ENCODE data around the gene GRB7.
"Not testable (repeated sequence)": the region's sequence is repeated elsewhere in the genome, so short reads cannot be mapped to it uniquely, and the experiment has no call there.

Gene GRB7

DNA sequence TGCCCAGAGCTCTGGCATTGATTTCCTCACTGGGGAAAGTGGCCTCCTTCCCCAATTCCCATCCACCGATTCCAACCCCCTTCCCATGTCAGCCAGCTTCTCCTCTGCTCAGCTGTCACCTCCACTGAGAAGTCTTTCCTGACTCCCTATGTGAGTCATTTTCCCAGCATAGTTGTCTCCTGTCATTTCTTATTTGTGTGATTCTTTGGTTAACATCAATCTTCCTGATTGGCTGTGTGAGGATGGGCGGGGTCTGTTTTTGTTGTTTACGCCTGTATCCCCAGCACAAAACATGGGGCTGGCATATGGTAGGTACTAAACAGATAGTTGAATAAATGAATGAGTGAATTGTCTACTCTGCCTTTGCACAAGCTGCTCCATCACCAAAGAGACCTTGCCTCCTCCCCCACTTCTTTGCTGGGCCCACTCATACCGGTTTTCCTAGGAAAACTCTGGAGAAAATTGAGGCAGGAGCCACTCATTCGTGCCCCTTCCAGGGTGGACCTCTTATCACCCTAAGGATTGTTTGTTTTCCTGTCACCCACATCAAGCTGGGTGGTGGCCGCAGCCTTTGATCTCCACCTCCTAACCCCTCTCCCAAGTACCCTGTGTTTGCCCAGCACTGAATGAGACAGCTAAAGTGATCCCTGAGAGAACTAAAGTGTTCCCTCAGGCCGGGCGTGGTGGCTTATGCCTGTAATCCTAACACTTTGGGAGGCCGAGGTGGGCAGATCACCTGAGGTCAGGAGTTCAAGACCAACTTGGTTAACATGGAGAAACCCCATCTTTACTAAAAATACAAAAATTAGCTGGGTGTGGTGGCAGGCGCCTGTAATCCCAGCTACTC lies 1.2 kb upstream of the GRB7 start:
- no peak for DNase-seq (ENCODE audit: low spot score)

DNA sequence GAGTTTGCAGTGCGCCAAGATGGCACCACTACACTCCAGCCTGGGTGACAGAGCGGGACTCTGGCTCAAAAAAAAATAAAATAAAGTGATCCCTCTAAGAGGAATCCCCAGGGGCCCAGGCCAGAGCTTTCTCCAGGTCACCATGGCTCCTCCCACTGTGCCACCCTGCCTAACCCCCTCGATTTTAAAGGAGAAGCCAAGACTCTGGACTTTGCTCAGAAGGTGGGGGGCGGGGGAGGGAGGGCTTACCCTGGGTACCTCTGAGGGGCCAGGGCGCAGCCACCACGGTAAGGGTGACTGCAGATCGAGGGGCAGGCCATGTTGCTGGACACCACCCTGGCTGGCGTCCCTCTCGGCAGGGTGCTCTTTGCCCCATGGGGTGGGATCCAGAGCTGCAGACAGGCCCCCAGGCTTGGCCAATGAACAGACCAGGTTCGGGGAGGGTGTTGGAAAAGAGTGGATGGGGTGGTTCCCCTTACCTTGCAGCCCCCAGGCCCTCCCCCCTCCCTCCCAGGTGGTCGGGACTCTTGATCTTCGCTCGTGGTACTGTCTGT lies 455 bp upstream of the GRB7 start:
- no peak for DNase-seq (ENCODE audit: low spot score)

DNA sequence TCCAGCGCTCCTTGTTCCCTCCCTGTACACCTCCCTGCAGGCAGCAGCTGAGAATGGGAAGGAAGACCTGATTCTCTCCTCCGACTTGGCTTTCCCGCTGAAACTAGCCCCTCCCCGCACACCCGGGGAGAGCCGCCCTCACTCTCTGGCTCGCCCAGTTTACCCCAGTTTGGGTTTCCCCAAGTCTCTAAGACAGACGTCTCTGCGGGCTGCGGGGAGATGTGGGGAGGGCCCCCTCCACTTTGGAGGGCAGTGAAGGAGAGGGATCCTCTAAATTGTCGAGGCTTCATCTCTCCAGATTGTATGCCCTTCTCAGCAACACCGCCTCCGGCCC lies 797 bp downstream of the GRB7 start:
- no peak for DNase-seq (ENCODE audit: low spot score)

DNA sequence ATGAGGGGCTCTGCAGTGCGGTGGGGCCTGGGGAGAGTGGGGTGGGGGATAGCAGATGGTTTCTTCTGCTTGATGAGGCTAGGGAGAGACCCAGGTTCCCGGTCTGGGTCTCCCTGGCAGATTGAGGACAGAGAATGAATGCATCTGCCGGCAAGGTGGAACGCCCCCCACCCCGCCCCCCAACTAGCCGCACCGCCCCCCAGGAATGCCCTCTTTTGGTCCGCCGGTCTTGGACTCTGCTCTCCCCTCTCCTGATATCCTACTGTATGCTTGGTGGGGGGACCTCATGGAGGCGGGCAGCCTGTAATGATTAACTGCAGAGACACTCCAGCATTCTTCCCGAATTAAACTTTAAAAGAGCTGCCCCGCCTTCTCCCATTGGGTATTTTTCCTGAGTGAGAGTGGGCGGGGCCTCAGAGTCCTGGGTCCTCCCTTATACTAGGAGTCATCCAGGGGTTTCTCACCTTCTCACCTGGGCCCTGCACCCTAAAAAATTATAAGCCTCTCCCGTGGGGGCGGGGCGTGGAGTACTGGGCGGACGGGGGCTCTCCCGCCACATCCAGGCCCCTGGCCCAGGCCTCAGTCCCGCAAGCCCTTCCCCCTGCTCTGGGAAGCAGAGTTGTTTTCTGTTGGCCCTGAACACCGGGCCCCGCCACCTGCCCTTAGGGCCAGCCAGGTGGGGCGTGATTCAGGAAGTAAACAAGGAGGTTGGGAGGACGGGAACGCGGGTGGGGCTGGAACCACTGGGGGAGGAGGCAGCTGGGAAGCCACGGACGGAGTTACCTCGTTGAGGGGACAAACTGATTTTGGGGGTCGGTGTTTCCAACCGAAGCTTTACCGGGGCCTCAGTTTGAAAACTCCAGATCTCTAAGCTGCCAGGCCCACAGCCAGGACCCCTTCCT lies 1.5 kb downstream of the GRB7 start:
- DNase-seq (ENCODE audit: low spot score), result no peak

DNA sequence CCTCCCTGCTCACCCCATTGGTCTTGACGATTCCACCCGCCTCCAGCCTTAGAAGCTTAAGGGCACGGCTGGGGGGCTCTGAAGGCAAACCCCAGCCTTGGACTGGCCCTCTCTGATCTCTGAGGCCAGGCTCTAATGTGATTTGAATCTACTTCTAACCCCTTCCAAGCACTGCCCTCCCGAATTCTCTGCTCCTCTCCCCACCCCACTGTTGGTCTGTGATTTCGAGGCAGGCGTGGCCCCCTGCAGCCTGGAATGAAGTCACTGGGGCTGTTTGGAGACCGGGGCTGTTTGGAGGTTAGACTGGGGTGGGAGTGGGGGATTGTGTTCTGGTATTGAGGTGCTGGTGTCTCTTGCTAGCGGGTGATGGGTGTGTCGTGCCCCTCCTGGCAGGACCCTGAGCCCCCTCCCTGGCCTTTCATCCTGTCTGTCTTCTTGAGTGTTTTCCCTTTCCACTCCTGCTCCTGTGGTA lies 2.2 kb downstream of the GRB7 start:
- no peak for DNase-seq (ENCODE audit: low spot score)

DNA sequence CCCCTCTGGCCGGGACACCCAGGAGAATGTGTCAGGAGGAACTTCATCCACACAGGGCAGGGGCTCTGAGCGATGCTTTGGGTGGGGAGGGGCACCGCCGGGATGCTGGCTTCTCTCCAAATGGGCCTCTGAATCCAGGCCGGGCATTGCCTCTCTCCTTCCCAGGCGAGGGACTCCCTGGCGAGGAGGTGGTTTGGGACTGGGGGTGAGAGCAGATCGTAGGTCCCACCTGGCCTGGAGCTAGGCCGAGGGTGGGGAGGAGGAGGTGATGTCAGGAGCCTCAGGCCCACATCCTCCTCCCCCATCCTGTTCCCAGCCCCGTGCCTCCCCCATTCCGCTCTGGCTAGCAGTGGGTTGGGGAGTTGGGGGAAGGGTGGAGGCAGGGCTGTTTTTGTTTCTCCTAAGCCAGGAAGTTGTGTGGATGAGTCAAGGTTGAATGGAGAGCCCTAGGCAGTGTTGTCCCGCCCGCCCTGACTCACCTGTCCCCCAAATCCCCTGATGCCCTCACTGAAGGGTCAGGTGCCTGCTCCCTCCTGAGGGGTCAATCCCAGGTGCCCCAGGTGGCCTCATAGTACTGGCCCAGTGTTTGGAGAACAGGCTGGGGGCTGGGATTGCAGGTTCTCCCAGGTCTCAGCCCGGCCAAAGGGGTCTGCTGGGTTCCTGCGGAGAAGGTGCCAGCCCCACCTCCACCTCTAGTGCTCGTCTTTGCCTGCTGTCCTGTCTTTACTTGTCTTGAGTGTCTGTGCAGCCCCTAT lies 2.8 kb downstream of the GRB7 start:
- no peak for DNase-seq (ENCODE audit: low spot score)

DNA sequence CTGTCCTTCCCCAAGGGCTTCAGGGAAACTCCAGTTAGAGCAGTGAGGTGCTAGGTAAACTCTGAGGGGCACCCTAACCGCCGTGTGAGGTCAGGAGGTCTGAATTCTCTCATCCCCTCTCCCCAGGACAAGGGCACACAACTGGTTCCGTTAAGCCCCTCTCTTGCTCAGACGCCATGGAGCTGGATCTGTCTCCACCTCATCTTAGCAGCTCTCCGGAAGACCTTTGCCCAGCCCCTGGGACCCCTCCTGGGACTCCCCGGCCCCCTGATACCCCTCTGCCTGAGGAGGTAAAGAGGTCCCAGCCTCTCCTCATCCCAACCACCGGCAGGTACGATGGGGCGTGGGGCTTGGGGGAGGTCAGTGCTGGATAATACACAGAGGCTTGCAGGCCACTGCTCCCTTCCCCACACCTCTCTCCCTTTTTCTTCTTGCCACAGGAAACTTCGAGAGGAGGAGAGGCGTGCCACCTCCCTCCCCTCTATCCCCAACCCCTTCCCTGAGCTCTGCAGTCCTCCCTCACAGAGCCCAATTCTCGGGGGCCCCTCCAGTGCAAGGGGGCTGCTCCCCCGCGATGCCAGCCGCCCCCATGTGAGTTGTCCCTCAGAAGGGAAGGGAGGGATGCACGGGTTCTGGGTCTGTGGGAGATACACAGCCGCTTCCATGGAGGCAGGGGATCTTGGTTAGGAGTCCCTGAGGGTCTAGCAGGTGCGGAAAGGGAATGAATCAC lies 4.6 kb downstream of the GRB7 start:
- no peak for DNase-seq (ENCODE audit: low spot score)

DNA sequence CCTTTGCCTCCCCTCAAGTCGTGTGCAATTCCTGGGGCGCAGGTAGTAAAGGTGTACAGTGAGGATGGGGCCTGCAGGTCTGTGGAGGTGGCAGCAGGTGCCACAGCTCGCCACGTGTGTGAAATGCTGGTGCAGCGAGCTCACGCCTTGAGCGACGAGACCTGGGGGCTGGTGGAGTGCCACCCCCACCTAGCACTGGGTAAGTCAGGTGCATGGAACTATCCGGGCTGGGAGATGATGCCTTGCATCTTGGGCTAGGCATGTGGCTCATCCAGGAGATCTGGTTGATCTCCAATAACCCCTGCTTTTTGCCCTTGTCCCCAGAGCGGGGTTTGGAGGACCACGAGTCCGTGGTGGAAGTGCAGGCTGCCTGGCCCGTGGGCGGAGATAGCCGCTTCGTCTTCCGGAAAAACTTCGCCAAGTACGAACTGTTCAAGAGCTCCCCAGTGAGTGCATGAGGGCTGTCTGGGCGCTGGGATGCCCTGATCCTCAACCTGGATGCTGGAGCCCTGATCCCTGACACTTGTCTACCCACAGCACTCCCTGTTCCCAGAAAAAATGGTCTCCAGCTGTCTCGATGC lies 5.2 kb downstream of the GRB7 start:
- DNase-seq (ENCODE audit: low spot score), result no peak

DNA sequence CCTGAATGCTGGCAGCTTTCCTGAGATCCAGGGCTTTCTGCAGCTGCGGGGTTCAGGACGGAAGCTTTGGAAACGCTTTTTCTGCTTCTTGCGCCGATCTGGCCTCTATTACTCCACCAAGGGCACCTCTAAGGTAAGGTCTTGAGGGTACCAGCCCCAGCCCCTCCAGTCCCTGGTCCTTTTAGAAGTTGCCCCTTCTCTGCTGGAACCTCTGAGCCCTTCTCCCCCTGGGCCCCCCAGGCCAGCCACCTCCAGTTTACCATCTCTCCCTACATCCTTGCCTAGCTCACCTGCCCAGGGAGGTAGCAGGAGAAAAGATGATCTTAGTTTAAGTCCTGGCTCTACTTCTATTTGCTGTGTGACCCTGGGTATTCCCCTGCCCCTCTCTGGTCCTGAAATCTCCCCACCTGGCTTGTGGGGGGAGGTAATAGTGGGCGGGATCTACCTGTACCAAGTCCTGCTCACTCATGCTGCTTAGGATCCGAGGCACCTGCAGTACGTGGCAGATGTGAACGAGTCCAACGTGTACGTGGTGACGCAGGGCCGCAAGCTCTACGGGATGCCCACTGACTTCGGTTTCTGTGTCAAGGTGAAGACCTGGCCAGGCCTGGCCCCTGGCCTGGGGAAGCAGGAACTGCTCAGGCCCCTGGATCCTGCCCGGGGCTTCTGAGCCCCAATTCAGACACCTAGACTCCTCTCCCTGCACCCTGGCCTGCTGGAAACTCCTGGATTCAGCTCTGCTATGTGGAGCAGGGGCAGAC lies 6.5 kb downstream of the GRB7 start:
- no peak for DNase-seq (ENCODE audit: low spot score)

DNA sequence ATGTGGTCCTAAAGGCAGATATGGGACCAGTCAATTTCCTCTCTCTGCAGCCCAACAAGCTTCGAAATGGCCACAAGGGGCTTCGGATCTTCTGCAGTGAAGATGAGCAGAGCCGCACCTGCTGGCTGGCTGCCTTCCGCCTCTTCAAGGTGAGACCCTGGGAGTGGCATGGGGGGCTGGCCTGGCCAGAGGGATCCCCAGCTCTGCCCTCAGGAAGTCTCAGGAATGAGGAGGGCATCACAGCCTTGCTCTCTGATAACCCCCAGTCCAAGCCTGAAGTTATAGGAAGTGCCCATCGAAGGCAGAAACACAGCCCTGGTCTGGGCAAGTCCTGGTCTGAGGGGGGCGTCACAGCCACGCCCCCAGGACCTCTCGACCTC lies 7.1 kb downstream of the GRB7 start:
- DNase-seq (ENCODE audit: low spot score), result no peak

DNA sequence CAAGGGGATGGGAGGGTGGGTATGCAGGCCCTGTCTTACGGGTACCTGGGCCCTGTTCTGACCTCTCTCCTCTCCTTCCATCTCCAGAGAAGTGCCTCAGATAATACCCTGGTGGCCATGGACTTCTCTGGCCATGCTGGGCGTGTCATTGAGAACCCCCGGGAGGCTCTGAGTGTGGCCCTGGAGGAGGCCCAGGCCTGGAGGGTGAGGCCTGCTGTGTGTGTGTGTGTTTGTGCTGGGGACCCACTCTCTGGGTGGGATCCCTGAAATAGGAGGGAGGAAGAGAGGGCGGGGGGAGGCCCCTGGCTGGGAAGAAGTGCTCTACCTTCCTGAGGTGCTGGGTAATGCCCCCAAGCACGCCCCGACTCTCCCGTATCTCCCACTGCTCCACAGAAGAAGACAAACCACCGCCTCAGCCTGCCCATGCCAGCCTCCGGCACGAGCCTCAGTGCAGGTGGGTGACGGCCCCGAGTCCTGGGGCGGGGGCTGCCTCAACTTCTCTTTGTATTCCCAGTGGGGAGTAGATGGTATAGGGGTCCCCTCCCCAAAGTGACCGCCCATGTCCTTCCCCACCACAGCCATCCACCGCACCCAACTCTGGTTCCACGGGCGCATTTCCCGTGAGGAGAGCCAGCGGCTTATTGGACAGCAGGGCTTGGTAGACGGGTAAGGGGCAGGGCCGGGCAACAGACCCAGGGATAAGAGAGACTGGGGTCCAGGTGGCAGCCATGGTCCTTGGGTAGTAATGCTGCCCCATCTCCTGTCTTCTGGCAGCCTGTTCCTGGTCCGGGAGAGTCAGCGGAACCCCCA lies 7.8 kb downstream of the GRB7 start:
- DNase-seq (ENCODE audit: low spot score), result no peak

DNA sequence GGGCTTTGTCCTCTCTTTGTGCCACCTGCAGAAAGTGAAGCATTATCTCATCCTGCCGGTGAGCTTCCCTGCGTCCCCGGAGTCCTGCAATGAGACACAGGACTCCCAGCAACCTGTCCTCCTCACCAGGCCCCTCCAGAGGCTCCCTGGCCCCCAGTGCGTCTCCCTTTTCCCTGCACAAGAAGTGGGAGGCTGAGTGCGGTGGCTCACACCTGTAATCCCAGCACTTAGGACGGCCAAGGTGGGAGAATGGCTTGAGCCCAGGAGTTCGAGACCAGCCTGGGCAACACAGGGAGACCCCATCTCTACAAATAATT lies 8.4 kb downstream of the GRB7 start:
- DNase-seq (ENCODE audit: low spot score), result no peak

DNA sequence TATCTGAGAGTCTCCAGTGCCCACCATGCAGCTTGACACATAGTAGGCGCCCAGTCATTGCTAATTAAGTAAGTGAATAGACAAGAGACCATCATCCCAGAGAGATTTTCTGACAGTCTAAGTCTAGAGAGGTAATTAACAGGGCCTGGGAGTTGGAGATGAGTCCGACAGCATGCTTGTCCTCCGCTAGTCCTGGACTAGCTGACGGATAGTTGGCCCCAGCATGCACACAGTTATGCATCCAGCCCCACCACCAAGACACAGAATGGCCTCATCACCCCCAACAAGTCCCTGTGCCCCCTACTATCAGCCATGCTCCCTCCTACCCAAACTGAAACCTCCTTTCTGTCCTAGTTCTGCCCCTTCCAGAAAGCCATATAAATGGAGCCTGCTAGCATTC lies 10.0 kb downstream of the GRB7 start:
- DNase-seq (ENCODE audit: low spot score), result no peak

DNA sequence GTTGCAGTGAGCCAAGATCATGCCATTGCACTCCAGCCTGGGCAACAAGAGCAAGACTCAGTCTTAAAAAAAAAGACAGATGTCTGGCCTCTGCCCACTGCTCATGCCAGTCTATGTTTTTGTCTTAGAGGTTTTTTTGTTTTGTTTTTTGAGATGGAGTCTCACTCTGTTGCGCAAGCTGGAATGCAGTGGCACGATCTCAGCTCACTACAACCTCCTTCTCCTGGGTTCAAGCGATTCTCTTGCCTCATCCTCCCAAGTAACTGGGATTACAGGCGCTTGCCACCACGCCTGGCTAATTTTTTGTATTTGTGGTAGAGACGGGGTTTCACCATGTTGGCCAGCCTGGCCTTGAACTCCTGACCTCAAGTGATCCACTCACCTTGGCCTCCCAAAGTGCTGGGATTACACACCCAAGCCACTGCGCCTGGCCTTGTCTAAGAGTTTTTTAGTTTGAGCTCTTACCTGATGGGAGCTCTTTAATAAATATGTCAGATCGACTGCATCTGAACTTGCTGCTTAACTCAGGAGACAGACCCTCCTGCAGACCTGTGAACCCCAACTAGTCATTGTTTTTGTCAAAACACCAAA lies 10.8 kb downstream of the GRB7 start:
- not testable (repeated sequence) for DNase-seq (ENCODE audit: low spot score)

DNA sequence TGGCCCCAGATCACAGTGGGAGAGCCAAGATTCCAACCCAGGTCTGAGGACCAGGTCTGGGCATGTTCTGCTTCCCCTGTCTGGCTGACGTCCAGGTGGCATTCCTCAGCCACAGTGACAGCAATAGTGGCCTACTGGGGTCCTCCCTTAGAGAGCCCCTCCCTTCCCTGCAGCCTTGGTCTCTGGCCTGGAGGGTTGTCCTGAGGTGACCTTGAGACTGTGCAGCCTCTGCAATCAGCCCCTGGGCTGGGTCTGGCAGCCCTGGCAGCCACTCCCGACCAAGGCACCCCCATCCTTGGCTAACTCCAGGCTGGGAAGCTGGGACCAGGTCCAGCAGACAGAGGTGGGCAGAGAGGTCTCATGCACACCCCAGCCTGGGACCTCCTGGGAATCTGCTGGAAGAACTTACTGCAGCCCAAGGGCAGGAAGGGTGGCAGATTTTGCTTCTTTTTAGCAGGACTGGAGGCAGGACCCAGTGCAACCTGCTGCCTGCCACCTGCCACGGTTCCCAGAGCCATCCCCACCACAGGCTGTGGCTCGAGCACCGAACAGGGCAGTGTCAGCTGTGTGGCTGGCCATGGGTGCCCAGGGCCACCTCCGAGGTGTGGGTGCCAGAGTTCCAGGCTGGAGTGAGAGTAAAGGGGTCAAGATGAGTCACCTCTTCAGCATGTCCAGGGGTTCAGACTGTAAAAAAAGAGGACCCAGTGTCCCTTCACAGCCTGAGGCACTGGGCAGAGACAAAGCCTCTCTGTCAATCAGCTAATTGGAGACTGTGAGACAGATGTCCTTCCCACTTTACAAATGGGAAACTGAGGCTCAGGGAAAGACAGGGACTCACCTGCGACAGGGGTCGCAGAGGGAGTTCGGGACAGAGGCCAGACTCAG lies 12.6 kb downstream of the GRB7 start:
- no peak for DNase-seq (ENCODE audit: low spot score)

DNA sequence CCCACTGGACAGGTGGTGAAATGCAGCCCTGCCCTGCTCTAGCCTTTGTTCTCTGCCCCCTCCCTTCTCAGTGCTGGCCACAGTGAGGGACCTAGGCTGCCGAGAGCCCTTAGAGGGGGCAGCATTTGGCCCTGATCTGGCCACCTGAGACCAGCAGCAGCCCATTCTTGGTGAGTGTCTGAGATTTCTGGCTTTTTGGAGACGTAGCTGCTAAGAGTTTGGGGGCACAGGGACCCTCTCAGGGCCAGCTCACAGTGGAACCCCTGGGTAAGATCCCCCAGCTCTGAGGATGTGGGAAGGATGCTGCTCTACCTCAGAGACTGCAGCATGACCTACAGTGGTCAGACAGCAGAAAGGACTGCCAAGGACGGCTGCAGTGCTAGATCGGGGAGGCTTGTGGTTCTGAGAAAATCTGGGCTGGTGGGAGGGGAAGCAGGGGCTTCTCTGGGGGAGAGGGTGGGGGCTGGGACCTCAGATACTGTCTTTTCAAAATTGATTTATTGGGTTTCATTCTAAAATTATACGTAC lies 13.3 kb downstream of the GRB7 start:
- no peak for DNase-seq (ENCODE audit: low spot score)

DNA sequence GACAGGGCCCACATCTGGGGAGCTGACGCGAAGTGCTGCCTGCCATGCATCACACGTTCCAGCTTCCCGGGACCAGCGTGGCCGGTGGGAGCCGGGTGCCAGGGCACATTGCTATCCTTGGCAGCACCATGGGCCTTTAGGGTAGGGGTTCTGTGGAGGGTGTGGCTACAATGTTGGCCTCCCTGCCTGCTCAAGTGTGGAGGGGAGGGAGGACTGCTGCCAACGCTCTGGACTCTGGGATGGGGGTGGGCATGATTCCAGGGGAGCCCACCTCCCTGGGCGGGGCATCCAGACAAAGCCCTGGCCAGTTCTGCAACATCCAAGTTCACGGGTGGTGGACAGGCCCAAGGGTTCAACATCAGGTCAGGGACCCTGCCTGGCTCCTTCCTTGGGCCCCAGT lies 13.9 kb downstream of the GRB7 start:
- DNase-seq (ENCODE audit: low spot score), result no peak
